CD4-positive, alpha-beta T cell (primary cell): ENCODE measurements around the gene TCIRG1. TPM values are rescaled to one million over a fixed set of nuclear protein-coding genes. Genes with fewer than 3 reads are reported as not detected.
A peak's percentile ranks its signal among the peaks of the same experiment; 100 is the strongest.

Experiments used
- ATAC-seq: fragments of 200-7000 bp; cut with Tn5 transposase; one replicate; pipeline ENCODE4 v1.10.0; 2022; ENCODE audit warnings: mild to moderate bottlenecking; ENCODE audit not compliant: poor library complexity
- CTCF ChIA-PET: fragments of 350-600 bp; sonication (Branson Sonifier 250); formaldehyde crosslinking; loops from one replicate; lab custom pipeline; 2021; ENCODE audit warnings: antibody characterized with exemption, inconsistent platforms; lab: Charles Lee
- POLR2A ChIA-PET: fragments of 350-600 bp; sonication (Branson Sonifier 250); formaldehyde crosslinking; loops from one replicate; lab custom pipeline; 2021; ENCODE audit warnings: antibody characterized with exemption, inconsistent platforms; lab: Charles Lee
- DNase-seq, 14 experiments: peaks; one replicate each; pipeline ENCODE4 v3.0.0-alpha.2; 2013 to 2020; ENCODE audit warnings: mixed read lengths in 2 of 14
- H3K27ac ChIP-seq, 2 donors: one replicate each; pipeline versions ENCODE4 v1.5.1 to v1.7.0; 2013; ENCODE audit warnings: low read length in 2 of 2, low read depth in 1 of 2, mild to moderate bottlenecking in 1 of 2
- H3K27me3 ChIP-seq, 2 experiments: 1 replicate in 1 of 2; 2 replicates in 1 of 2; pipeline versions ENCODE4 v1.6.1 to v1.7.0; 2013; ENCODE audit warnings: low read length in 2 of 2, control low read depth in 1 of 2, mild to moderate bottlenecking in 1 of 2, moderate library complexity in 1 of 2; ENCODE audit not compliant: insufficient read depth in 2 of 2, control insufficient read depth in 1 of 2
- H3K36me3 ChIP-seq: one replicate; pipeline ENCODE4 v1.6.1; 2013; ENCODE audit warnings: low read length, control low read depth; ENCODE audit not compliant: insufficient read depth
- H3K4me1 ChIP-seq: one replicate; pipeline ENCODE4 v1.6.1; 2013; ENCODE audit warnings: low read length, control low read depth; ENCODE audit not compliant: insufficient read depth
- H3K4me3 ChIP-seq: one replicate; pipeline ENCODE4 v1.5.1; 2013; ENCODE audit warnings: mild to moderate bottlenecking, low read length, moderate library complexity
- H3K9me3 ChIP-seq, 2 experiments: 1 replicate in 1 of 2; 2 replicates in 1 of 2; pipeline versions ENCODE4 v1.6.1 to v1.7.0; 2013; ENCODE audit warnings: low read length in 2 of 2, mild to moderate bottlenecking in 2 of 2, control low read depth in 1 of 2, moderate library complexity in 1 of 2; ENCODE audit not compliant: control insufficient read depth in 1 of 2, insufficient read depth in 1 of 2
- H3K27ac Mint-ChIP-seq: one replicate; pipeline ENCODE4 v1.8.0; 2020; ENCODE audit warnings: mixed read lengths
- H3K27me3 Mint-ChIP-seq: one replicate; pipeline ENCODE4 v1.8.0; 2021; ENCODE audit warnings: mixed read lengths
- H3K36me3 Mint-ChIP-seq: one replicate; pipeline ENCODE4 v1.8.0; 2021; ENCODE audit warnings: low read depth, mixed read lengths
- H3K4me1 Mint-ChIP-seq: one replicate; pipeline ENCODE4 v1.8.0; 2021; ENCODE audit warnings: low read depth, mixed read lengths
- H3K4me3 Mint-ChIP-seq: one replicate; pipeline ENCODE4 v1.8.0; 2020; ENCODE audit warnings: mild to moderate bottlenecking, mixed read lengths
- H3K9me3 Mint-ChIP-seq: one replicate; pipeline ENCODE4 v1.8.0; 2020; ENCODE audit warnings: mixed read lengths
- CTCF ChIP-seq: fragments of 200-600 bp; IDR thresholded peaks from one replicate; pipeline ENCODE4 v1.8.0; 2022; ENCODE audit warnings: antibody characterized with exemption, mild to moderate bottlenecking
- intact Hi-C, 2 experiments: fragments of 100-400 bp; cut with DNase I in 1 of 2; cut with micrococcal nuclease in 1 of 2; formaldehyde crosslinking; loops; one replicate each; pipeline versions ENCODE4 v1.15.1 to v1.9.0; 2023 to 2025; cut with DNase I, micrococcal nuclease
- total RNA-seq, 174 experiments: library from RNA in 2 of 174; stranded (reverse) in 2 of 174; gene quantifications; one replicate each; pipeline ENCODE4 v1.2.3 and lab custom pipeline; 2021 to 2026

Gene TCIRG1
- total RNA-seq, 2 experiments from 2014 or later = 202 to 207 TPM

GRCh38 chr11:68025047-68025446 lies 13.8 kb upstream of the TCIRG1 start:
- ChIA-PET POLR2A (no interaction called here), CTCF (no interaction called here)
- H3K4me3 ChIP-seq = no peak overlapping the region
- H3K4me3 Mint-ChIP-seq = no peak overlapping the region
- no peaks in the 10 kb centered on the region for H3K27me3 Mint-ChIP-seq
- DNase-seq (peak in 1 of 14 experiments; percentile 37), ATAC-seq (no peak)
- peaks cover 8% of the 10 kb centered on the region for H3K4me1 ChIP-seq
- no peak overlapping the region for H3K27ac ChIP-seq
- peaks cover 2% of the 10 kb centered on the region for H3K9me3 Mint-ChIP-seq
- H3K27me3 ChIP-seq = no peaks in the 10 kb centered on the region
- H3K9me3 ChIP-seq = no peaks in the 10 kb centered on the region
- intact Hi-C loops = no loop called here
- no peaks in the 10 kb centered on the region for H3K36me3 ChIP-seq
- peaks cover under 1% of the 10 kb centered on the region for H3K36me3 Mint-ChIP-seq
- H3K4me1 Mint-ChIP-seq = peaks cover 1% of the 10 kb centered on the region
- TF ChIP-seq CTCF = no peak
- H3K27ac Mint-ChIP-seq = no peak overlapping the region

GRCh38 chr11:68026391-68027105 lies 12.3 kb upstream of the TCIRG1 start:
- Mint-ChIP-seq H3K27me3 (no peaks in the 10 kb centered on the region), H3K4me3 (no peak overlapping the region), H3K36me3 (peaks cover 11% of the 10 kb centered on the region), H3K4me1 (peaks cover 16% of the 10 kb centered on the region), H3K9me3 (peaks cover 2% of the 10 kb centered on the region), H3K27ac (no peak overlapping the region)
- no peak for DNase-seq
- Histone ChIP-seq H3K27me3 (no peaks in the 10 kb centered on the region), H3K4me3 (no peak overlapping the region), H3K9me3 (no peaks in the 10 kb centered on the region), H3K4me1 (peaks cover 19% of the 10 kb centered on the region), H3K27ac (no peak overlapping the region), H3K36me3 (no peaks in the 10 kb centered on the region)
- no peak for ATAC-seq
- no peak for TF ChIP-seq CTCF
- intact Hi-C loops = no loop called here
- POLR2A ChIA-PET = no interaction called here
- CTCF ChIA-PET = no interaction called here

GRCh38 chr11:68027667-68028066 lies 11.2 kb upstream of the TCIRG1 start:
- Mint-ChIP-seq H3K9me3 (peaks cover 2% of the 10 kb centered on the region), H3K27ac (no peak overlapping the region), H3K27me3 (no peaks in the 10 kb centered on the region), H3K36me3 (peaks cover 11% of the 10 kb centered on the region), H3K4me1 (peaks cover 20% of the 10 kb centered on the region), H3K4me3 (no peak overlapping the region)
- DNase-seq = no peak
- Histone ChIP-seq H3K9me3 (no peaks in the 10 kb centered on the region), H3K36me3 (peaks cover 4% of the 10 kb centered on the region), H3K4me1 (peaks cover 30% of the 10 kb centered on the region), H3K4me3 (no peak overlapping the region), H3K27ac (no peak overlapping the region), H3K27me3 (no peaks in the 10 kb centered on the region)
- no peak for ATAC-seq
- POLR2A ChIA-PET = no interaction called here
- intact Hi-C loops = no loop called here
- TF ChIP-seq CTCF = no peak
- CTCF ChIA-PET = no interaction called here
